RCC 7860 (cell line): ENCODE results near the gene ANTXRL.
A peak's percentile ranks its signal among the peaks of the same experiment; 100 is the strongest.
"Not testable (repeated sequence)": the region's sequence is repeated elsewhere in the genome, so short reads cannot be mapped to it uniquely, and the experiment has no call there.

ENCODE experiments used
- DNase-seq: peaks from one replicate; pipeline ENCODE4 v3.0.0-alpha.2; 2015; ENCODE audit warnings: low spot score
- FAIRE-seq: peaks from 2 replicates; lab custom pipeline; 2012; peaks lifted over from hg19 to GRCh38; lab: Jason Lieb, UNC

The ANTXRL gene

GRCh38 chr10:46272863-46273415, 13.9 kb upstream of the ANTXRL start:
- FAIRE-seq (no peak), DNase-seq (no peak)

GRCh38 chr10:46273506-46274477, 13.0 kb upstream of the ANTXRL start:
- DNase-seq (no peak), FAIRE-seq (no peak)

GRCh38 chr10:46277840-46278239, 9.0 kb upstream of the ANTXRL start:
- no peak for DNase-seq
- FAIRE-seq, result no peak

- not testable (repeated sequence) for DNase-seq, FAIRE-seq
Measured at GRCh38 chr10:46282421-46282831, 4.4 kb upstream of the ANTXRL start.

- DNase-seq, result peak; percentile 70
- FAIRE-seq, result no peak
Measured at GRCh38 chr10:46282842-46283574, 3.8 kb upstream of the ANTXRL start.

GRCh38 chr10:46283580-46284285, 3.1 kb upstream of the ANTXRL start:
- no peak for FAIRE-seq
- no peak for DNase-seq

GRCh38 chr10:46284286-46285229, 2.2 kb upstream of the ANTXRL start:
- peak; percentile 72 for DNase-seq
- no peak for FAIRE-seq

GRCh38 chr10:46285300-46285699, 1.5 kb upstream of the ANTXRL start:
- FAIRE-seq (no peak), DNase-seq (no peak)

GRCh38 chr10:46285966-46286620, 704 bp upstream of the ANTXRL start:
- no peak for DNase-seq
- FAIRE-seq, result no peak

- DNase-seq (no peak), FAIRE-seq (no peak)
Measured at GRCh38 chr10:46287846-46288477, 1.2 kb downstream of the ANTXRL start.

- no peak for FAIRE-seq
Measured at GRCh38 chr10:46288601-46289206, 1.9 kb downstream of the ANTXRL start.

GRCh38 chr10:46289209-46289810, 2.5 kb downstream of the ANTXRL start:
- DNase-seq (no peak), FAIRE-seq (no peak)

More at GRCh38 chr10:46288601-46289206, 1.9 kb downstream of the ANTXRL start:
- no peak for DNase-seq

- DNase-seq, result no peak
Measured at GRCh38 chr10:46290101-46290886, 3.5 kb downstream of the ANTXRL start.

GRCh38 chr10:46291817-46292572, 5.2 kb downstream of the ANTXRL start:
- DNase-seq (no peak), FAIRE-seq (no peak)

More at GRCh38 chr10:46290101-46290886, 3.5 kb downstream of the ANTXRL start:
- FAIRE-seq, result no peak

- FAIRE-seq (no peak), DNase-seq (no peak)
Measured at GRCh38 chr10:46292573-46293023, 5.8 kb downstream of the ANTXRL start.

GRCh38 chr10:46293228-46293627, 6.4 kb downstream of the ANTXRL start:
- FAIRE-seq, result no peak
- no peak for DNase-seq
